NCI-H82 treated with DMSO at 0.1 percent for 48 hours (cell line): ENCODE data around the gene MICOS13.

Source experiments
- DNase-seq: peaks from one replicate; lab custom pipeline; 2025; ENCODE audit not compliant: unreplicated experiment; lab: John Stamatoyannopoulos, UW

Gene MICOS13

DNA sequence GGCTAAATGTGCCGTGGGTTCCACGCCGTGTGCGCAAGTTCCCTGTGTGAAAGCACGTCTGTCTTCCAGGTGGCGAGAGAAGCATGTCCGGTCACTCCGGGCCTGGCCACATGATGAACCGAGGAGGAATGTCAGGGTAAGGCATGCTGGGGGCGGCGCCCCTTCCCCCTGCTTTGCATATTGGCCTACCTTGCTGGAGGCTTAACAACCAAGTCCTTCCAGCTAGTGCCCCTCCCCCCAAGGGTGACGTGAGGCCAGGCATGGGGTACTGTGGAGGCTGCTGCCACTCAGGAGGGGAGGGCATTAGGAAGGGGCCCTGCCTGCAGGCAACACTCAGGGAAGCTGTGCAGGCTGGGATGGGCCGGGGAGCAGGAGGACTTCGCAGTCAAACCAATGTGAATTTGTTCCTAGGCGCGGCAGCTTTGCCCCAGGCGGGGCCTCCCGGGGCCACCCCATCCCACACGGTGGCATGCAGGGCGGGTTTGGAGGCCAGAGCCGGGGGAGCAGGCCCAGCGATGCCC lies 12.5 kb downstream of the MICOS13 start:
- peak; percentile 1 for DNase-seq

DNA sequence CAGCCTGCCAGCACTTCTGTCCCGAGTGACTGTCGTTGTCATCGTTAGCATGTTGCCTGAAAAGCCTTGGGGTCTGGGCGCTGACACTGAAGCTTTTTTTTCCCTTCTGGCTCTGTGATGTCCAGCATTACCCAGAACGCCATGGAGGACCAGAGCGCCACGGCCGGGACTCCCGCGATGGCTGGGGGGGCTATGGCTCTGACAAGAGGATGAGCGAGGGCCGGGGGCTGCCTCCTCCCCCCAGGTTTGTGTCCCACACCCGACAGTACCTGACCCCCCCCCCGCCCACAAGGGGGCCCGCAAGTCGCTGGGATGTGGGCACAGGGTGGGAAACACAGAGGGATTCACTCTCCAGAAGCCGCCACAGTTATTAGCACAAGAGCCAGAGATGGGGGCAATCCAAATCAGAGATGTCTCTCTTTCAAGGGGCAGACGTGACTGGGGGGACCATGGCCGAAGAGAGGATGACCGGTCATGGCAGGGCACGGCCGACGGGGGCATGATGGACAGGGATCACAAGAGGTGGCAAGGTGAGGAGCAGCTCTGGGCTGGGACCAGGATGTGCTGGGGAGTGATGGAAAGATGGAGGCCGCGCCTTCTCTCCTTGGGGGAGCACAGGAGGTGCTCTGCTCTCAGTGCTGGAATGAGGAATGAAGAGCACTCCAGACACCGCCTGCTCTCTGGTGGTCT lies 13.2 kb downstream of the MICOS13 start:
- no peak for DNase-seq

DNA sequence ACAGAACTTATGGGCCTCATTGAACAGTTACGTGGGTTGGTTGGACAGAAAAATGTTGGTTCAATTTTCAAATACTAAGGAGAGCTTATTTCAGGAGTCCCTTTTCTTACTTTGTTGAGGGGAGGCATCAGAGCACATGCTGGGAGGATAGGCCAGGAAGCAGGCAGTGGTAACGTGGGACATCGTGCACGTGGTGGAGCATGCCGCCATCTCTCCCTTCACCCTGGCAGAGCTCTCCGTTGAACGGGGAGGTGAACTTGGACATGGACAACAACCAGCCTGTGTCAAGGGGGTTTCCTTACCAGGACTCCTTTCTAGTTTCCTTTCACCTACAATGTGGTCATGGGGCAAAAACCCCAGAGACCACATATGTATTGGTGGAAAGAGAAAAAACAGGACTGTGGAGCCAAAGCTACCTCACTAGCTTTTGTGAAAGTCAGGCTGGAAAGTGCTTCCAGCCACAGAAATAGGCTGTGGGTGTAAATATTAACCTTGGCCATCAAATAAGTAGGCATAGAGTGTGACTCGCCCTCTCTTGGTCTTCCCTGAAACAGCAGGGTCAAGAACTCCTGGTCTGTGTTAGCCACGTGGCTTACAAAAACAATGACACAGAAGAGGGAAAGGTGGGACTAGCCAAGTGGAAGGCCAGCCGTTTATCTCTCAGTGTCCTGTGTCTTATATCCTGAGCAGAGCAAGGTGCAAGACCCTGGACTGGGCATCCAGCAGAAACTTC lies 14.4 kb downstream of the MICOS13 start:
- no peak for DNase-seq

DNA sequence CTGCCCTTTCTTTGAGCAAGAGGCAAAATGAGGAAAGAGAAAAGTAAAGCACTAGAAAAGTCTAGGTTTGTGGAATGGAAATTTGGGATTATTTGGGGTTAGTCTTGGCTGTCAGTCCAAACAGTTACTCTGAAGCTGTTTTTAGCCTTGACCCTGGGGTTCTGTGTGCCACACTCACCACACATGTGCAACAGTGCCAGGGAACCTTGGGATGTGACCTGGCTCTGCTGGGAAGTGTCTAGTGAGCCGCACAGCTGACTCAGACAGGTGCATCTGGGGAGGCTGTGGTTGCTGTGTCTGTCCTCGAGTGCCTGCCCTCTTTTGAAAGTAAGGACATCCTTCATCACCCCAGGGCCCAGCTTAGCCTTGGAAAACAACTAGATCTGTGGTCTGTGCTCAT lies 15.8 kb downstream of the MICOS13 start:
- no peak for DNase-seq

DNA sequence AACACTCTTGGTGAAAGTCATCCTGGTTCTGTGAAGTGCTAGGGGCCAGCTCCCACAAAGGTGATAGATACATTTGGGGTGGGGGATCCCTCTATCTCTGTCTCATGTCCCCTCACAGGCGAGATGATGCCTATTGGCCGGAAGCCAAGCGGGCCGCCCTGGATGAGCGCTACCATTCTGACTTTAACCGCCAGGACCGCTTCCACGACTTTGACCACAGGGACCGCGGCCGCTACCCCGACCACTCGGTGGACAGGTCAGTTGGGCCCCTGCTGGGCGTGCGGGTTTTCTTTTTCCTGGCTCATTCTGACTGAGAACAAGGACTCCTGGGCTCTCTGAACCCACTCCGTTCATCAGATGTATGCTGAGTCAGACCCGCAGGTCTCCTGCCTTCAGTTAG lies 16.4 kb downstream of the MICOS13 start:
- DNase-seq = no peak

DNA sequence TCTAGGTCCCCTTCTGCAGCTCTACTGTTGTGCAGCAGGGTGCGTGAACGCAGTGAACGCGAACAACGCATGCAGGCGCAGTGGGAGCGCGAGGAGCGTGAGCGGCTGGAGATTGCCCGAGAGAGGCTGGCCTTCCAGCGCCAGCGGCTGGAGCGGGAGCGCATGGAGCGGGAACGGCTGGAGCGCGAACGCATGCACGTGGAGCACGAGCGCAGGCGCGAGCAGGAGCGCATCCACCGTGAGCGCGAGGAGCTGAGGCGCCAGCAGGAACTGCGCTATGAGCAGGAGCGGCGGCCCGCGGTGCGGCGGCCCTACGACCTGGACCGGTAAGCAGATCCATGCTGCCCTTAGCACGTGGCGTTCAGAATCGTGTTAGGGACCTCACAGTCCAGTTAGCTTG lies 18.8 kb downstream of the MICOS13 start:
- no peak for DNase-seq

DNA sequence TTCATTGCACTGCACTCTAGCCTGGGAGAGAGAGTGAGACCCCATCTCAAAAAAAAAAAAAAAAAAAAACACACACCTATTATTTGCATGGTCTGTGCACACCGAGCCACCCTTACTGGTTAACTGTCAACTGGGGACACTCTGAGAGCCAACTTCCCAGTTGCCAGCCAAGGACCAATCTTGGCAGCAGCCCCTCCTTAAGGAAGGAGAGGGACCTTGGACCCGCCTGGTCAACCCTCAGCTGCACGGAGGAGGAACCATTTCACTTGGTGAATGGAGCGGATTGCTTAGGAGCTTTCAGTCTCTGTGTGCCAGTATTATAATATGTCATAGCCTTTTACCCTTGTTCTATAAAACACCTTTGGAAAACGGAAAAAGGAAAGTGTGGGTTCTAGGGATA lies 24.9 kb downstream of the MICOS13 start:
- DNase-seq = no peak

DNA sequence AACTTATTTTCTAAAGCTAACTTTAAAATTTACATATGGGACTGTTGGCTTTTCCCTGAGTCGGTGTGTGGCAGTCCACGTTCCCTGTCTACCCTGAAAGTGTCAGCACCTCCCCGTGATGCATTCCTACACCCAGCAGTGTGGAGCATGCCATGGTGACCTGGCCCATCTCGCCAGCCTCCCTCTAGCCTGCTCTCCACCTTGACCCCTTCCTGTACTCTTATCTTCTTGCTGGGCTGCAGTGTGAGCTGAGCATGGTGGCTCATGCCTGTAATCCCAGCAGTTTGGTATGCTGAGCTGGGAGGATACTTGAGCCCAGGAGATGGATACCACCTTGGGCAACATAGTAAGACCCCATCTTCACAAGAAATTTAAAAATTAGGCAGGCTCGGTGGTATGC lies 25.4 kb downstream of the MICOS13 start:
- DNase-seq = no peak

DNA sequence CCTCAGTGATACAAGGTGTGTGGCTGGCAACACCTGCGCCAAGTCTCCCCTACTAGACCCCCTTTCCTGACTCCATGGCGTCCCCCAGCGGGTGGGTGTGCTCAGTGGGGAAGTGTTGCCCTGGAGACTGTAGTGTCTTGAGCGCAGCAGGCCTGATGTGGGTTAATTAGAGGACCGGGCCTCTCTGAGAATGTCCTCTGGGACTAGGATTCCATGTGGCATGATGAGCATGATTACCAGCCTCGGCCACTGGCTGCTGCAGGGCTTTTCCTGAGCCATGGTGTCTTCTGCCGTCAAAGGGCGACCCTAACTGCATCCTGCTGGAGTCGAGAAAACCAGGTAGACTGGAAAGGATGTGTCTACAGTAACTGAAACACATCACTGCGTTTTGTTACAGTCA lies 28.1 kb downstream of the MICOS13 start:
- DNase-seq = no peak

DNA sequence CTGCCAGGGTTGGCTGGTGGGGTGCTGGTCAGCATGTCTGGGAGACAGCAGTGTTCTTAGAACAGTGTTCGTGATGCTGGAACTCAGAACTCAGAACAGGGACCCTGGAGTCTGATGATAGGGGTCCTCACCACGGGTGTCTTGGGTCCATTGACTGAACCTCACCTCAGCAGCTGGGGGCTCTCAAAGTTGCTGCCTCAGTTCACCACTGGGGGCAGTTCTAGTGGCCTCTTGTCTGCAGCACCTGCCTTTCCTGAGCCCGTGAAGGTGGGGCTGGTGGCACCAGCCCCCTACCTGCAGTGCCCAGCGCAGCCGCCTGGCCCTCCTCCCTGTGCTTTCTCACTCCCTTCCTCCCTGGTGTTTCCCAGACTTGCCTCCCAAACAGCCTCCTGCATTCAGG lies 29.0 kb downstream of the MICOS13 start:
- no peak for DNase-seq

DNA sequence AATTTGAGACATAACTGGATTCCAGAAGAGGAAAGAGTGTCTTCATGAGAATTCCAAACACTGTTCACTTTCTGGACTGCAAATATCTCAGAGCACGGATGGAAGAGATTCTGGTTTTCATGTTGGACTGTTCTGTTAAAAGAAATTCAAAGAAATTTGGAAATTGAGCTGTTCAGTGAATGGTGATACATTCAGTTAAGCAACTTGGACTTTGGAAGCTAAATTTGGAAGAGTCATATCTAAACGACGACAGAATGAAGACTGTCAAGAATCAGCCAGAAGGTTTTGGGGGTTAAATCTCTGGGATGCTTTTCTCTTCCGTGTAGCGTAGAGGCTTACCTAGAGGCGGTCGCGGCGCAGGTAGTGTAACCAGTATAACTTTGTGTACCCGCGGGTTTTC lies 31.9 kb downstream of the MICOS13 start:
- no peak for DNase-seq

DNA sequence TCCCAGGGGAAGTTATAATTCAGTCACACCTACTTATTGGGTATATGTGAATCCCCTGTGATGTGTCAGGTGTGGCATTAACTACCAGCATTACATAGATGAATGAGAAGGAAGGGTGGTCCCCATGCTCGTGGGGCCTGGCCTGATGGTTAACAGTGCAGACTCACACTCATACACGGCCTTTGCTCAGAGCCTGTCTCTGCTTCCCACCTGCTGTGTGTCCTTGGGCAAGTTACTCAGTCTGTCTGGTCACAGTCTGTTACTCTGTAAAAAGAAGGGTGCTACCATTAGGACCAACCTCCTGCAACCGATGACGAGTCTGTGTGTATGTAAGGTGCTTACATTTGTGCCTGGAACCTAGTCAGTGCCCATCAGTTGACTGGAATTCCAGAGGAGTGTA lies 33.6 kb downstream of the MICOS13 start:
- DNase-seq = no peak

DNA sequence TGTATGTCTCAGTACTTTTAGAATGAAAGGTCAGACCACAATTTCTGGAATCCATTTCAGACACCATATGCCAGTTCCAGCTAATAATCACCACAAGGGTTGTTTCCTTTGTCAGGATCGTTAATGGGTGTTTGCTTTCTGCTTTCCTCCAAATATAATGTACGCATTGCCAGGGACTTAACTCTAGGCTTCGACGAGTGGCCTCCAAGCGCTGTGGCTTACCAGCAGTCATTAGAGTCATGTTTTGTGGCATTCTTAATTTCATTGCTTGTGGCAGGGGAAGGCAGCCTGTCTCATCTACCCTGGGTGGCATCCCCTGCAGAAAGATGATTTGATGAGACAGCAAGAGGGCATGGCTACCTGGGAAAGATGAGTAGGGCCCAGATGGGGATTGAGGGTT lies 34.9 kb downstream of the MICOS13 start:
- no peak for DNase-seq

DNA sequence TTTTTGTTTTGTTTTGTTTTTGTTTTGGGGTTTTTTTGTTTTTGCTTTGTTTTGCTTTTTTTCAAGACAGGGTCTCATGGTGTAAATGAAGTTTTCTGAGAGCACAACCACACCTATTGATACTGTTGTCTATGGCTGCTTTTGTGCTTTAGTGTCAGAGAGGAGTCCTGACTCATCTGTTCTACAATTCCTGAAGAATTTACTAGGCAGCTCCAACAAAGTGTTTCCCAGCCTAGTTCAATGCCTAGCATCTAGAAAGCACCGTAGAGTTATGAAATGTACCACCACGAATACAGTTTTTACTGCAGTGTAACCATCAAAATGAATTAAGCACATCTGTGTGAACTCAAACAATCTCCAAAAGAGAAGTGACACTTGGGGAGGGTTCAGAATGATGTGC lies 36.3 kb downstream of the MICOS13 start:
- no peak for DNase-seq

DNA sequence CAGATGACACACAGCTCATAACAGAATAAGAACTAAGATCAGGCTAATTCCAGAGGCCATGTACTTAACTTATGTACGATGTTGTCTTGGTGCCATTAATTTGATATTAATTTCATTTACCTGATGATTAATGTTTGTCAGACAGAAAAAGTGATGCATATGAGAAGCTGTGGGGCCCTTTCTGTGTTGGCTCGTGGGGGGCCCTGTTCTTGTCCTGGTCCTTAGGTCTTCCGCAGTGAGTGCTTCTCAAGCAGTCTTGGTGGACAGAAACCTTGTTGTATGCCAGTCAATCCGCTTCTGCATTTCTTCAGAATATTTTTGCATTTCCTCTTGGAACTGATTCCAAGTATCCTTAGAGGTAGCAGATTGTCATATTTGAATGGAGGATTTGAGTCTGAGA lies 37.3 kb downstream of the MICOS13 start:
- no peak for DNase-seq

DNA sequence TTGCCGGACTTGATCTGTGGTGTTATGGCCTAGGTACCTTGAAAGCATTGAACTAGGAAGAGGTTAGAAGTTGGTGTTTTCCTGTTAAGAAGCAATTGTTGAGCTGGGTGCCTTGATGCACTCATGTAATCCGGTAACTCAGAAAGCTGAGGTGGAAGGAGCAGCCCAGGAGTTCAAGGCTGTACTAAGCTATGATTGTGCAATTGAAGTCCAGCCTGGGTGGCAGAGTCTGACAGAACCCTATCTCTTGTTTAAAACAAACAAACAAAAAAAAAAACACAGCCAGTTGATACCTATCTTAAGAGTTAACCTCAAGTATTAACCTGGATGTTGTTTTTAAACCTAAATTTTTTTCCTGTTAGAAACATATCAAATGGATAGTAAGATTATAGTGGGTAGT lies 38.1 kb downstream of the MICOS13 start:
- DNase-seq = no peak

DNA sequence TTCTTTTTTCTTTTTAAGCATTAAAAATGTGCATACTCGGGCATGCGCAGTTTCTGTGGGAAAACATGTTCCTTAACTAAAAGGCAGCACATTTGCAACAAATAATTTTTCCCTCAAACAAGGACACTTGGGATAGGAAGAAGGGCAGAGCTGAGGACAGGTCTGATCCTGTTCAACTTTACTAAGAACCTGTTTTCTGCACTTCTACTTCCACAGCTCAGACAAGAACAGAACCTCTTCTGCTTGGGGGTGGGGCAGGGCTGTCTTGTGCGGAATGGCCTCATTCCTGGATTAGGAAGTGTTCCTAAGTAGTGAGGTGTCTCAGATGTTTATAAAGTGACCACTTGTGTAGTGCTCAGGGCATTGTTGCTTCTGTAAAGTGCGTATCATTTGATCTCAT lies 39.1 kb downstream of the MICOS13 start:
- DNase-seq = no peak

DNA sequence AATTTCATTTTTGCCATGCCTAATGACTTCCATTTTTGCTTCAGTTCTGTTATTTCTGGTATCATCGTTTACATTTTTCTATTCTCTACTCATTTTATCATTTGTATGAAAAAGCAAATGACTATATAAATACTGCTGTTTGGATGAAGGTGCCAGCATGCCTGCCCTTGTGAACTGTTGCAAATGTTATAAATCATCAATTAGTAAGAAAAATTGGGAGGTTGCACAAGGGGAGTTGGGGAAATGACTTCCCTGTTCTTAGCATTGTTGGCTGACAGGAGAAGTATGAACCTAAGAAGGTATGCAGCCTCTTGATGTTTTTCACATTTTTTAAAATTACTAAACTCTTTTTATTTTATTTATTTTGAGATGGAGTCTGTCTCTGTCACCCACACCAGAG lies 42.3 kb downstream of the MICOS13 start:
- DNase-seq = no peak

DNA sequence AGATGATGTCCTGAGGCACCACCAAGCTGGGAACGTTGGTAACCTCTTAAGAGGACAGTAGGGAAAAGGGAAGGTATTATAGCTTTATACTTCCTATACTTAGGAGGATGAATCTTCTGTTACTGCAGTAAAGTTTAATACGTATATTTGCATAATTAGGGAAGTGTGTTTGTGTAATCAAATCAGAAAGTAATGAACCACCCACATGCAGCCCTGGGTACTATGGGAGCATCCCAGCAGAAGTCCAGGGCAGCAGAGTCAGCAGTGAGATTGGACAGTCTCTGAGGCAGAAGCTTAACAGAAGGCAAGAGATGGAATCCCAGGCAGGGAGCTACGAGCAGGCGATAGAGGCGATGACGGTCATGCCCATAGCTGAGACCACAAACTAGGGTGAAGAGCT lies 44.9 kb downstream of the MICOS13 start:
- DNase-seq = no peak

DNA sequence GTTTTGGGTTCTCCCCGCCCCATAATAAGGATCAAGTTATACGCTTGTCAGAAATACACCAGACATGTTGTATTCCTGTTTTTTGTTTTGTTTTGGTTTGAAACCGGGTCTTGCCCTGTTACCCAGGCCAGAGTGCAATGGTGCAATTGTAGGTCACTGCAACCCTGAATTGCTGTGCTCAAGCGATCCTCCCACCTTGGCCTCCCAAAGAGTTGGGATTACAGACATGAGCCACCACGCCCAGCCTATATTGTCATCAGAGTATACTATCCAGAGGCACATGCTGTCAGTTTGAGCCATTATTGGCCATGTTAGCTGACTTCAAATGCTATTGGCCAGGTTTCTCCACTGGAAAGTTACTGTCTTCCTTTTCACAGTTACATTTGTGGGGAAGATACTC lies 47.7 kb downstream of the MICOS13 start:
- no peak for DNase-seq

DNA sequence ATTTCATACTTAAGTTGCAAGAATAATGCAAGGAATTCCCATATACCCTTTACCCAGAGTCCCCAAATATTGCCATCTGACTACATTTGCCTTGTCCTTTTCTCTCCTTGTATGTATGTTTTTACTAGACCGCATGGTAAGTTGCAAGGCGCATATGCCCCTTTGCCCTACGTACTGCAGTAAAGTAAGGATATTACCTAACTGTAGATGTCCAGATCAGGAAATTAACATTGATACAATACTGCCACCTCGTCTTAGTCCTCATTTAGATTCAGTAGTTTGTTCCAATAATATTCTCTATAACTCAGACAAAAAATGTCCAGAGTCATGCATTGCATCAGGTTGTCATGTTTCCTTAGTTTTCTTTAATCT lies 48.1 kb downstream of the MICOS13 start:
- DNase-seq = no peak

DNA sequence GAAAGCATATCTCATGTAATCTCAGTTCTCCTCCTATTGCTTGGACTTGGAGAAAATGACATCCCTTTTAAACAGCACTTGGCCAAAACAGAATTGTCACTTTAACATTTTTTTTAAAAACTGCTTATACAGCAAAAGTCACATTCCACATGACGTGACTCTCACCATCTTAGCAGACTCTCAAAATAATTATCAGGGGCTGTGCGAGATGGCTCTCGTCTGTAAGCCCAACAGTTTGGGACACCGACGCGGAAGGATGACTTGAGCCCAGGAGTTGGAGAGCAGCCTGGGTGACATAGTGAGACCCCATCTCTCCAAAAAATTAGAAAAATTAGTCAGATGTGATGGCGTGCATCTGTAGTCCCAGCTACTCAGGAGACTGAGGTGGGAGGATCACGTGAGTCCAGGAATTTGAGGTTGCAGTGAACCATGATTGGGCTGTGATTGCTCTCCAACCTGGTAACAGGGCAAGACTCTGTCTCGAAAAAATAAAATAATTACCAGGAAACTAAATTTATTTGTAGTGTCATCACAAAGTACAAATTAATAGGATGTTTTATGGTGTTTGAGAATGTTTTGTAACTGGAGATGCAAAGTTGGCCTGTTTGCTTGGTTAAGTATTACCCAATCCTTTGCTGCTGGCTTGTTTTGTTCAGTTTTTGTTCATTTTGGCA lies 48.6 kb downstream of the MICOS13 start:
- no peak for DNase-seq
